HG03025 (cell line): ENCODE data around the gene PKP4.

ENCODE experiments used
- ATAC-seq: cut with Tn5 transposase; IDR thresholded peaks from one replicate; pipeline ENCODE4 v1.9.1; 2021; ENCODE audit warnings: mild to moderate bottlenecking, moderate library complexity; ENCODE audit not compliant: unreplicated experiment, low FRiP score

Gene PKP4

DNA sequence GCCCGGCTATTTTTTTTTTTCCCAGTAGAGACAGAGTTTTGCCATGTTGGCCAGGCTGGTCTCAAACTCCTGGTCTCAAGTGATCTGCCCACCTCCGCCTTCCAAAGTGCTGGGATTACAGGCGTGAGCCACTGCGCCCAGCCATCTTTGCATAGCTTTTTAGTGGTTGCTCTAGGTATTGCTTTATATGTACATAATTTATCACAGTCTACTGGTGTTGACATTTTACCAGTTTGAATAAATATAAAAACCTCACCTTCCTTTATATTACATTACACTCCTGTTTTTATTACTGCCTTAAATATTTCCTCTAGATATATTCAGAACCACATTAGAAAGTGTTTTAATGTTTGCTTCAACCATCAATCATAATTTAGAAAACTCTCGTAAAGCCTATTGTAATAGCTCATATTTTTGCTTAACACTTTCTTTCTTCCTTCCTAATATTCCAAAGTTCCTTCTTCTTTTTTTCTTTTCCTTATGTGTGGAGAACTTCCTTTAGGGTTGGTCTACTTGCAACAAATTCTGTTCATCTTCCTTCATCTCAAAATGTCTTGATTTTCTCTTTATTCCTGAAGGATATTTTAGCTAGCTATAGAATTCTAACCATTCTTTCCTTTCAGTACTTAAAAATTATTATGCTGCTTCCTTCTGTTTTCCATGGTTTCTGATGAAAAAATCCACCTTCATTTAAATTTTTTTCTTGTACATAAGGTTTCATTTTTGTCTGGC, 256.2 kb downstream of the PKP4 start:
- ATAC-seq, result no peak

DNA sequence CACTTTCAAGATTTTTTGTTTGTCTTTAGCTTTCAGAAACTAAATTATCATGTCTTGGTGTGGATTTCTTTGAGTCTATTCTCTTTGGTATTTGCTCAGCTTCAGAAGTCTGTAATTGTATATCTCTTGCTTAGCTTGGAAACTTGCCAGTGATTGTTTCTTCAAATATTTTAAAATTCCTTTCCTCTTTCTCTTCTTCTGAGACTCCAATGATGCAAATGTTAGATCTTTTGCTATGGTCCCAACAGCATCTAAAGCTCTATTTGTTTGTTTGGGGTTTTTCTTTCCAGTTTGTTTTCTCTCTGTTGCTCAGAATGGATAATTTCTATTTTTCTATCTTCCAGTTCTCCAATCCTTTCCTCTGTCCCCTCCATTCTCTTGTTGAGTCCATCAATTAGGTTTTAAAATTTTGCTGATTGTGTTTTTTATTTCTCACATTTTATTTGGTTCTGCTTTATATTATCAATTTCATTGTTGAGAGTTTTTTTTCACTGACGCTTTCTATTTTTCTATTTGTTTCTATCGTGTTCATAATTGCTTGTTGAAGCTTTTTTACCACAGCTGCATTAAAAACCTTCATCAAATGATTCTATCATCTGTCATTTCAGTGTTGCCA, 256.9 kb downstream of the PKP4 start:
- no peak for ATAC-seq

DNA sequence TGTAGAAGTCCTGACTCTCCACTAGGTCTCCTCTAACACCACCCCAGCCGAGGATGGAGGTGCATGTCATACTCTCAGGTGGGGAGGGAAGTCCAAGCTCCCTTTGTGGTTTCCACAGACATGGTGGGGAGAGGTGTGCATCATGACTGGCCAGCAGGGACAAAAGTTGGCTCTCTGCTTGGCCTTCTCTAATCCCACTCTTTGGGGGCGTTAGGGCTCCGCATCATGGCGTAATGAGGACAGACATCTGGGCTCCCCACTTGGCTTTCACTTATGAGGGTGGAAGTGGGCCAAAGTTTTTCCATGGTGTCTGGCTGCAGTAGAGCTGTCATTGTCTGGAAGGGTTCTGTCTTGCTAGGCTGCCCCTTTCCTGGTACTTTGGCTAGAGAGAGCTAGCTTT, 257.7 kb downstream of the PKP4 start:
- ATAC-seq, result no peak

DNA sequence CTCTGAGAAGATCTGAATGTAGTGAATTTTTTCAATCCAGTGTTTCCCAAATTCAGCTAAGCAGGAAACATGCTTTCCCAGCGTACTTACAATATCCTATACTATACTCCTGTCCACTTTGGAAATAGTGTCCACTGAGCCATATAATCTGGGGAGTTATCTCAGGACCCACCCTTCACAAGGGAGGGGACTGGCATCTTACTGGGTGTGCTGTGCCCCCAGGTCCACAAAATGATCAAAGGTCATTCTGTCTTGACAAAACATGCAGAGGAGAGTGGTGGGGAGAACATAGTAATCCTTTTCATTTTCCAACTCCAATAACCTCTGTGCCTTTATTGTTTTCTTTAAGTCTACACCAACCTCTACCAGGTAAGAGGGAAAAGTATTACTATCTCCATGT, 258.6 kb downstream of the PKP4 start:
- ATAC-seq, result no peak

DNA sequence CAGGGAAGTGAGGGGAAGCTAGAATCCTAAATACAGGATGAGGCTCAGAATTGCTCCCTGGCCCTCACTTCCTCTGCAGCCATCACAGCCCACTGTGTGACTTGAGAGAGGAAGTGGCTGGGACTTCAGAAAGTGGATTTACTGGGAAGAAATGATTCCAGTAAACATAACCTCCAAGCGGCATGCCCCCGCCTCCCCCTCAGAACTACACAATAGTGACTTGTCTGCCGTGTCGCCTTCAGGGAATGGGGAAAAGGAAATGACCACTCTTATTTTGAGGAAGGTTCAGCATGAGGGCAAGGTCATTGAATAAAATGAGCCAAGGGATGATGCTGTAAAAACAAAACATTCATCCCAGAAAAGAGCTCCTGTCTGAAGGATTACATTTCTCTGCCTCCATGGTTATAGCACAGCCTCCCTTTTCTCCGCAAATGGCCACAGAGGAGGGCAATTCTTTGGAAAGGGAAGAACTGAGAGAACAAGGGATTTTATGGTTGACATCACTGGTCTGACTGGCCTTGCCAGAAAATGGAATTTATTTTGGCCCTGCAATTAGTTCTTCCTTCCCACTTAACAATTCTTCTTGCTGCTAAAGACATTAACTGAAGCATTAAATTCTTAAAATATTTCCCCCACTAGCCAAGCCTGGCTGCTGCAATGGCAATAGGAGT, 259.5 kb downstream of the PKP4 start:
- ATAC-seq, result no peak

DNA sequence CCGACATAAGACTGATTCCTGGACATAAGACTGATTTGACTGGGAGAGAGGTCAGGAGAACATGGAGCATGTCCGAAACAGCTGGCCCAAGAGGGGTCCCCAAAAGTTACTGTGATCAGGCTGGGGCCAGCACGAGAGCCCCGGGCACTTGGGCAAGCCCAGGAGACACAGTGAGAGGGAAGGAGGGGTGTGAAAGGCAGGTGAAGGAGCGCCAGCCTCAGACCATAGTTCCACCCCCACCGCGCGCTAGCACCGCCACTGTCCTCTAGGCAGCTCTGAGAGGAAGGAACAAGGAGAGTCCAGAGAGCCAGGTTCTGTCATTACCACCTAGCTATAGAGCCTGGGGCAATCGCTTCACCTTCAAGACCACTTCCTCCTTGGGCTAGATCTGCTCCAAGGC, 260.2 kb downstream of the PKP4 start:
- ATAC-seq, result no peak

DNA sequence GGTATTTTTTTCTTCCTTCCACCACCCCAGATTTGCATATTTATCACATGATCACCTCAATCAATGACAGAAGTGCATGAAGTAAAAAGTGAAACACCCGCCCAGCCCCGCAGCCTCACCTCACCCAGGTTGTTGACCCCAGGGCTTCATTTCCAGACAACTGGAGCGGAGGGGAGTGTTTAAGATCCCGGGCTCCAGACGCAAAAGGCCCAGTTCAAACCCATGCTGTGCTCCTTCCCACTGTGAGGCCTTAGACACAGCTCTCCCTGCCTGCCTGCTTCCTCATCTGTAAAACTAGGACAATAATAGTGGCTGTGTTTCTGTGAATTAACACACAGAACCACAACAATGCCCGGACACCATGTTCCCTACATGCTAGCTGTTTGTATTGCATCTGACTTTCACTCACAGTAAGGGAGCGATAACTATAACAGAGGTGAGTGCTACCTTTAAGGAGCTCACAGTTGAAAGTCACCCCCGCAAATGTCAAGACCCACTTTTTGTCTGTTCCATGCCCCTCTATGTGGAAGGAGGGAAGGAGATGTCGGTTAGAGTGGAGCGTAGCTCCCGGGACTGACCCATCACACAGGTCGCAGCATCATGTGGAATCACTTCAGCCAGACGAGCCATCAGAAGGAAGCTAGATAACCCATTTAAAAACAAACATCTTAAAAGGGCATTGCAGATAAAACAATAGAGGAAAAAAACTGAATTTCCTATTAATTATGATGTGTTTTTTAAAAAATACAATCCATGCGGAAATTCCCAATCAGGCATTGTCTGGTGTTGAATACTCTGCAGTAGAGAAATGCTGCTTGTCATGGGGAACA, 260.8 kb downstream of the PKP4 start:
- ATAC-seq, result no peak

DNA sequence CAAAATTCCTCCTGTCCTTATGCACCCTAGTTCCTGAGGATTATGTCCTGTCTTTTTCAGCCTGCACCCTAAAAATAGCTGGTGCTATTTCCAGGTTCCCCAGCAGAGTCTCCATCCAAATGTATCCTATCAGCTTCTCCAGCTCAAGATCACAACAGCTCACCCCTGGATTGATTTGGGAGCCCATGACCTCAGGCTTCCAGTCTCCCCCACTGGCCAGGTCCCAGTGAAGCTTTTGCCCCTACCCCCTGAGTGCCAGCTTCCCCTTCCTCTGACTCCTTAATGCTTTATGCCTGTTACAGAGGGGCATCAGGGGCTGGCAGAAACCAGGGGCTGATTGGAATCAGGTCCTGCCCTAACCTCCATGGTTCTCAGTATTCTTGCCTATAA, 261.4 kb downstream of the PKP4 start:
- ATAC-seq, result no peak

DNA sequence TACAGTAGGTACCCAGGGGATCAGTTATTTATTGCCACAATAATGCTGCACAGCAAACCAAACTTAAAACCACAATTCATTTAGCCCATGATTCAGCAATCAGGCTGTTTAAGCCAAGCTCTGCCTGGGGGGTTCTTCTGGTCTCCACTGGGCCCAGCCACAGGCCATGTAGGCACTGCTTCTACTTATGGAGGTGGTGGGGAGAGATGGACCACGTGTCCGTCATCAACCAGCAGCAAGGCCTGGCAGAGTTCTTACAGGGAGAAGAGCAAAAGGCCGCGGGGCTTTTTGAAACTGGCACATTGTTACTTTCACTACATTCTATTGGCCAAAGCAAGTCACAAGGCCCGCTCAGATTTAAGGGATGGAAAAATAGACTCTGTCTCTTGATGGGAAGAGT, 262.1 kb downstream of the PKP4 start:
- no peak for ATAC-seq

DNA sequence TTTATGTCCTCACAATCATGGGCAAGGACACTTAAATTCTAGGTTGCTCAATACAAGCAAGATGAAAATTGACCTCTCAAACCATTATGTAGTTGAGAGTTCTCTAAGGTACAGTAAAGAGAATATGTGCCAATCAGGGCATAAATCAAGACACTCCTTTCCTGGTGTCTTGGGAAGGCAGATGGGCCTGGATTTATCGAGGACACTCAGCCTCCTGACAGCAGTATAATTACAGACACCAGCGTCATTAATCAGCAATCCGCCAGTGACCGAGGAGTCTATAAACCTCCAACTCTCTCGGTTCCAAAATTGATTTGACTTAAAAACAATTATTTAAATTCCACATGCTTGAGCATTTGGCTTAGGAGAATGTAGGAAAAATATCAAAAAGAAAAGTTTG, 262.7 kb downstream of the PKP4 start:
- no peak for ATAC-seq

DNA sequence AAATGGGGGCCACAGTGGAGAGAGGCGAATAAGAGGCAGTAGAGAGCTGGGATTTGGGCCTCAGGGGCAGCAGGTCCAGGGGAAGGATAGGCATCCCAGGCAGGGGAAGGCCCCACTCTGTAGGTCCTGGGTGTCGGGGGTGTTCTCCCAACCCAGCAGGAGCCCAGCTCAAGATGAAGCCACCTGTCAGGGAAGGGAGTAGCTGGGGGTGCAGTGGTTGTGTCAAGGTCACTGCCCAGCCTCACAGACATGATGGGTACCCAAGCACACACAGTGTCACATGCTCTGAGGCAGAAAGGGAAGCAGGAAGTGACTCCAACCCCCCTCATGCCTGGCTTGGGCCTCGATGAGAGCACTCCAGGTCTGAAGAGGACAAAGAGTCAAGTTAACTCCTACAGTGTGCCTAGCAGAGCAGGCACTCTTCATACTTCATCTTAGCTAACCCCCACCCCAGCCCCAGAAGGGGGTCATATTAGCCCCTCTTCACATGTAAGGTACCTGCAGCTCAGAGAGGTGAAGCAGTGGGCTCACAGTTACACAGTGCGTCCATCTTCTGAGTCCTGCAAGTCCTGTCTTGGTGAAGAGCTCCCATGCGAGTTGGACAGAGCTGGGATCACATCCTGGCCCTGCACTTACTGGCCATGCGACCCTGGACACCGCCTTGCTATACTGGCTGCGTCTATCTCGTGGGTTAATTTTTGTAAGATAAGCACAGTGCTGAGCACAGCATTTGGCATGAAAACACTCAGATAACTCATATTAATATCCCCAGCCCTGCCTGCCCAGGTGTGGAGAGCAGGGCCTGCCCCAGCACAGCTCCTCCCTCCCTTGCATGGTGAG, 265.7 kb downstream of the PKP4 start:
- ATAC-seq, result no peak

DNA sequence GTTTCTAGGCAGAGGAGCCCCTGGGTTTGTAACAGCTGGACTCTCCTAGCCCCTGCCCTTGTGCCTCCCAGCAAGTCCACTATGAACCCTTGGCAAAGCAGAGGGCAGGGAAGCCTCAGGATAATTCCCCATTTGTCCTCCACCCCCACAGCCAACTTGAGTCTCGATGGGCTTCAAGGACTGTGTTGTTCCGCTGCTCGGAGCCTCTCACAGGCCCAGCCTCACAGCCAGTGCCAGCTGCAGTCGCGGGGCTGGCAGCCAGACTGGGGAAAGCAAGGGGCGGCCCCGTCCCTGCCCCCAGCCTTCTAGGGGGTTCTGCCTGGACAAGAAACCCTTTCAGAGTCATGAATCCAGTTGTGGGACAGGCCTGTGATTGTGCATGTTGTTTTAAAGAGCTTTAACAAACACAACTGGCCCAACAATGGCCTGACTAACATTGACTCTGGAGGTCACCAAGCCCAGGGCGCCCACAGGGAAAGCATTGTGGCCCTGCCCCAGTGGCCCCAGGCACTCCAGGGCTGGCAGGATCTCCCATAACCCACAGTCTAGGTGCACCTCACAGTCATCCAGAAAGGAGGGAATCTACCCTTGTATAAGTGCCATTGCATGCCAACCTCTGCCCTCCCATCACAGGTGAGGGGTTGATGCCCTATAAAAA, 266.6 kb downstream of the PKP4 start:
- ATAC-seq, result no peak

DNA sequence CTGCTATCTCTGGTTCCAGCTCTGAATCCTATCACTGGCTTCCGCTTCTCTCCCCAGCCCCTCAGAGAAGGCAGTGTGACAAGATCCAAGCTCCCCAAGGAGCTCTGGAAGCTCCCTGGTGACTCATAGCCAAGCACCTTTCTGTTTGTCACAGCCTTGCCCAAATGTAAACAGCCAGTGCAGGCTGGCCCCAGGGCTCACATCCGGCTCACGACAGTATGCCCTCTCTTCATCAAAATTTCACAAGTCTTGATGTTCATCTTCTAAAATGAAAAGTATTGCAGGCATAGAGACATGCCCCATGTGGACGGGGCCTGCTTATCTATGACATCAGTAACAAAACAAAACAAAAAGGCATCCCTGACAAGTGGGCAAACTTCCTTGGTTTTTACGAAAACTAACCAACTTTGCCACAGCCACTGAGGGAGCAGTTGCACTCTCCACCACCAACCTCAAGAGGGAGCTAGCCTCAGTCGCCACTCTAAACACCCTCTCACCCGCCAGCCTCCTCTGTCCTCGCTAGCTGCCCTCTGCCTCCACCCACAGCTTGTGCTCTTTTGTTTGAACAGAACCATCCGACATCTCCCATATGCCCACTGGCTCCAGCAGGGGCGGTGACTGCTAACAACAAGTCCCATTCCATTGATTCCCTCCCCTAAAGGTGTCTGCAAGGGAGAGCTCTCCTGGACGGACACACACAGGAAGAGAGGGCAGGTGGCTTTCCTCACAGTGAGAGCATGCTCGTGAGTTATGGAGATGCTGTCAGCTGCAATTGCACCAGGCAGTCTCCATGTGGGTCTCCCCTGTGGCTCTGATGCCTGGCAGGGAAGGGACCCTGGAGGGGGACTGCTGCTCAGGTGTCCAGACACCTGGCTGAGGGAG, 267.4 kb downstream of the PKP4 start:
- ATAC-seq, result no peak

DNA sequence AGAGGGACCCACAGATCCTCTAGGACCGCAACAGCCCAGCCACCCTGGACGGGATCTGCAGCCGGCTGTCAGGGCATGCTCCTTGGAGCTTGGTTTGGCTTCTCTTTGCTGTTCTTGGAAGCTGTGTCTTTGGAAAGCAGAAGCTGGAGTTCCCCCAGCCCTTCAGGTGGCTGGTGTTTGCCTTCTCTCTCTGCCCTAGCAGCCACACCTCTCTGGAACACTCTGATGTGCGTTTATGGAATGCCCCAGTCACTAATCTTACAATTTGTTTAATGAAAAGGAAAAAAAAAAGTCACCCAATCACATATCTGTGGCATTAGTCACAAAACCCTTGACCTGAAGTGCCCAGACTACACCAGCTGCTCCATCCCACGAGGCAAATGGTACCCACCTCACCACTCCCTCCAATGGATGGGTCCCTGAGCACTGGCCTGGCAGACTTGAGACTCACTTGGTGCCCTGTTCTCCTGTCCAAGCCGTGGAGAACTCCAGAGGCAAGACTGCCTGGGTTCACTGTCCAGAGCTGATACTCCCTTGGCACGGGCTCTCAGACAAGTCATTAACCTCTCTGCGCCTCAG, 268.1 kb downstream of the PKP4 start:
- ATAC-seq, result no peak

DNA sequence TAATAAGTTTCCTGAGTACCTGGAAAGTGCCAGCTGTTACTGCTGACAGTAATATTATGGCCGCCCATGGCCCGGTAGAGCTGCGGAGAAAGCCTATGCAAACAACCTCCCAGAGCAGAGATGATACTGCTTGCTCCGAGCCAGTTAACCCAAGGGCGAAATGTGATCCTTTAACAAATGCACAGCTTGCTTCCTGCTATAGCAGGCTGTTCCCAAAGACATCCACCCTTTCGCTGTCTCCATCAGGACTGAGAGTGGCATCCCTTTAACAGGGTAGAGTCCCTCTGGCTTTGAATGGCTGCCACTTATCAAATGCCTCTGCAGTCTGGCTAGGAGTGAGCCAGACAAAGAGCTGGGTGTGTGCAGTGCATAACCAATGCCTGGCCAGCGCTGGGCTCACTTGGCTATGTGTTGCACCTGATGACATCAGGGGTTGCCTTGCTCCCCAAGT, 268.7 kb downstream of the PKP4 start:
- no peak for ATAC-seq

DNA sequence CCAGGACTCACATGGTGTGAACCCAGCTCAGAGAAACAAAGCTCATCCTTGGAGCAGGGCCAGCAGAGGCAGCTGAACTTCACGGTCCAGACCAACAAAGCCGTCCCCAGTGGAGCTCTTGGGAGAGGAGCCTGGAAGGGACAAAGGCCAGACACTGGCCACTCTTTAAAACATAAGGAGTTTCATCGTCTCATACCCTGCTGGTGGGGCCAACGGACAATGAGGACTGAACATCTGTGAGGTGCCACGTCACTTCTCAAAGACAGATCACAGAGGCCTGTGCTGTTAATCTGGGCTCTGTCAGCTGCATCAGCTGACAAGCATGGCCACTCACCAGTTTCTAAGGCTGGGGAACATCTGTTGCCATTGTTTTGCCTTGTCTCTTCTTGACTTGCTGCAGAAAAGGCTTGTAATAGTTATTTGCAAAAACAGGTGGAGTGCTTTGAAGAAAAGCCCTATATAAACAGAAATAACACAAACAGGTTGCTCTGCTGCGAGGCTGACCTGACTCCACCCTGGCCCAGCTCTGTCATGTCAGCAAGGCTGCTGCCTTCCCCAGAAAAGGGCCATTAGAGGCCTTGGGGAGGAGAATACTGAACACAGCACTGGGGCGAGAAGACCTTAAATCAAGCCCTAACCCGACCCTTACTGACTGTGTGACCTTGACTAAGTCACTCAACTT, 270.3 kb downstream of the PKP4 start:
- ATAC-seq, result no peak

DNA sequence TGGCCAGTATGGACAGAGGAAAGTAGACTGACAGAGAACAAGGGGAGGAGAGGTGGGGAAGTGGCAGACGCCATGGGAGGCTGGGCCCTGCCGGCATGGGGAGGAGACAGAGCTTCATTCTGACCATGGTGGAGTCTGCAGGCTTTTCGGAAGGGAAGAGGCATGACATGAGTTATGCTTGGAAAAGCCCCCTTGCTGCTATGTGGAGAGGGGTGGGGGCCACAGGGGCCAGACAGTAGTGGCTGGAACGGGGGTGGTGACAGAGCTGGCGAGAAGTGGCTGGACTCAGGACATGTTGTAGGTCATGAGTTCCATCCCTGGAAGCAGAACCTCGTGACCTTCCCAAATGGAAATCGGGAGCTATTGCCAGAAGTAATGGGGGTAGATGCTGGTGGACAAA, 271.7 kb downstream of the PKP4 start:
- ATAC-seq, result no peak

DNA sequence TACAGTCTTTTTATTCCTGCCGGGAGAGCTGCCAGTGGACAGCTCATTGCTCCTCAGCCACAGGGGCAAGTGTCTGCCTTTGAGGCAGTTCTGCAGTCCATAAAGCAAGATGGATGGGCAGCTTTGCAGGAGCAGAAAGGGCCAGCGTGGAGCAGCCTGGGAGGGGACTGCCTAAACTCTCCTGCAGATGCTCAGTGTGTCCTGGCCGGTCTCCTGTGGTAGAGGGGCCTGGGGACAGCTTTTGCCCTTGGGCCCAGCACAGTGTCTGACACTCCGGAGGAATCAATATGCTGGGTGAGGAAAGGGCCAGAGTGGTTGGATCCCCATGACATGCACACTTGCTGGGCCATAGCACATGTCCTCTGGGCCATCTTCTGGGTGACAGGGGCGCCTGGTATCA, 272.7 kb downstream of the PKP4 start:
- no peak for ATAC-seq
